GM10266 (cell line): ENCODE data around the gene IL4I1.

Source experiments
- DNase-seq: peaks from one replicate; pipeline ENCODE4 v3.0.0; 2012; ENCODE audit errors: extremely low spot score
- TF ChIP-seq, protein P1 (sequence below): IDR thresholded peaks from 2 replicates; pipeline ENCODE4 v1.5.1; 2012; ENCODE audit warnings: mild to moderate bottlenecking, low read depth; ENCODE audit not compliant: control insufficient read depth, insufficient read depth; ENCODE audit errors: missing control alignments

The IL4I1 gene

DNA sequence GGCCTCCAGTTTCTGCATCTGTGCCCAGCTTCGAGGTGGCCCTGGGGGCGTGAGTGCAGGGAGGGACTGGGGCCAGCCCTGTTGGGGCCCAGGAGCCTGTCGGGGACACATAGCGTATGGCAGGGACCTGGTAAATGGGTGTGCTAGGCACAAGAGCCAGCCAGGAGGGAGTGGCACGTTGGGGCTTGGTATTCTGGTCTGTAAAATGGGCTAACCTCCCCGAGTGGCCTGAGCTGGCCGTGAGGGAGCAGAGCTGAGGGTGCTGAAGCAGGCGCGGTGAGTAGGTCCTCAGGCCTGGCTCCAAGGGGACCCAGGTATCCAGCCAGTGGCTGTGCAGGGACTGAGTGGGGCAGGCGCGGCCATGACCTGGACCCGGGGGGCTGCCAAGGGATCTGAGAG lies 41.4 kb downstream of the IL4I1 start:
- TF ChIP-seq, protein P1, sequence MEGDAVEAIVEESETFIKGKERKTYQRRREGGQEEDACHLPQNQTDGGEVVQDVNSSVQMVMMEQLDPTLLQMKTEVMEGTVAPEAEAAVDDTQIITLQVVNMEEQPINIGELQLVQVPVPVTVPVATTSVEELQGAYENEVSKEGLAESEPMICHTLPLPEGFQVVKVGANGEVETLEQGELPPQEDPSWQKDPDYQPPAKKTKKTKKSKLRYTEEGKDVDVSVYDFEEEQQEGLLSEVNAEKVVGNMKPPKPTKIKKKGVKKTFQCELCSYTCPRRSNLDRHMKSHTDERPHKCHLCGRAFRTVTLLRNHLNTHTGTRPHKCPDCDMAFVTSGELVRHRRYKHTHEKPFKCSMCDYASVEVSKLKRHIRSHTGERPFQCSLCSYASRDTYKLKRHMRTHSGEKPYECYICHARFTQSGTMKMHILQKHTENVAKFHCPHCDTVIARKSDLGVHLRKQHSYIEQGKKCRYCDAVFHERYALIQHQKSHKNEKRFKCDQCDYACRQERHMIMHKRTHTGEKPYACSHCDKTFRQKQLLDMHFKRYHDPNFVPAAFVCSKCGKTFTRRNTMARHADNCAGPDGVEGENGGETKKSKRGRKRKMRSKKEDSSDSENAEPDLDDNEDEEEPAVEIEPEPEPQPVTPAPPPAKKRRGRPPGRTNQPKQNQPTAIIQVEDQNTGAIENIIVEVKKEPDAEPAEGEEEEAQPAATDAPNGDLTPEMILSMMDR, result no peak
- DNase-seq, result no peak

DNA sequence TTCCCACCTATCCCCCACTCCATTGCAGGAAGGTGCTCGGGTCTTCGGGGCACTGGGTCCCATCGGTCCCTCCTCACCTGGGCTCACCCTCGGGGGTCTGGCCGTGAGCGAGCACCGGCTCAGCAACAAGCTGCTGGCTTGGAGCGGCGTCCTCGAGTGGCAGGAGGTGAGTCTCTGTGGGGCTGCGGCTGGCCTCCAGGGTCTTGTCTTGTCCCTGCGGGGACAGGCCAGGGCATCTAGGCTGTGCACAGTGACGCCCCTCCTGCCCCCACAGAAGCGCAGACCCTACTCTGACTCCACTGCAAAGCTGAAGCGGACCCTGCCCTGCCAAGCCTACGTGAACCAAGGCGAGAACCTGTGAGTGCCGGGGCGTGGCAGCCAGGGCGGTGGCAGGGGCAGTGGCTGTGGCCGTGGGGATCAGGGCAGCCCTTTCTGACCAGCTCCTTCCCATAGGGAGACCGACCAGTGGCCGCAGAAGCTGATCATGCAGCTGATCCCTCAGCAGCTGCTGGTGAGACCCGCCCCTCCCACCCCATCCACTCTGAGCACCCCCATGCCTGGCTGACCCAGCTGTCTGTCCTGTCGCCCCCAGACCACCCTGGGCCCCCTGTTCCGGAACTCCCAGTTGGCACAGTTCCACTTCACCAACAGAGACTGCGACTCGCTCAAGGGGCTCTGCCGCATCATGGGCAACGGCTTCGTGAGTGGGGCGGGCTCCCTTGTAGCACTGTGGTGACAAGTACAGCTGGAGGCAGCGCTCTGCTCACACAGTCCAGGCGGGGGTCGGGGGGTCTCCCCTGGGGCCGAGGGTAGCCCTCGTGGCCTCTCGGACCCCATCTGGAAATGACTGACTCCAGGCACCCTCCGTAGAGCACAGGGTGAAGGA lies 42.1 kb downstream of the IL4I1 start:
- TF ChIP-seq, protein P1, result no peak
- DNase-seq, result no peak

DNA sequence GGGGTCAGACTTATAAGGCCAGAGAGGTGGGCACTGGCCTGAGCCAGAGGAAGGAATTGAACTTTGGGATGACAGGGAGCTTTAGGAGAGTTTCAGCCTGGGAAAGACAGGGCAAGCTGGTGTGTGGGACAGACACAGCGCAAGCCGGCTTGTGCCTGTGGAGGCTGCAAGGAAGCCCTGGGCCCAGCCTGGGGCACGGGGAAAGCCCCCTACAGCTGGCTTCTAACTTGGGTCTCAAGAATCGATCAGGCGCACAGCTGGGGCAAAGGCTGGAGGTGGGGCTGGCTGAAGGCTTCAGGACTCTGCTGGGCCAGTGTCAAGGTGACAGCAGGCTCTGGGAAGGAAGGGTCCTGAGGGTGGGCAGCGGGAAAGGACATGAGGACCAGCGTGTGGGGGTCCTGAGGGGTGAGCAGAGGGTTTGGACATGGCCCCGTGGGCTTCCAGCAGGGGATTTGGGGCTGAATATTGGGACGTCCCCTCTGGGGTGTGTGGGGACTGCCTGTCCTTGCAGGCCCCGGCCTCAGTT lies 42.8 kb downstream of the IL4I1 start:
- DNase-seq, result no peak
- TF ChIP-seq, protein P1, result no peak

GRCh38 chr19:49852631-49853126 lies 44.0 kb downstream of the IL4I1 start:
- DNase-seq, result no peak
- TF ChIP-seq, protein P1, result no peak

GRCh38 chr19:49851456-49852259 lies 45.0 kb downstream of the IL4I1 start:
- DNase-seq, result peak; percentile 70
- TF ChIP-seq, protein P1, result no peak

DNA sequence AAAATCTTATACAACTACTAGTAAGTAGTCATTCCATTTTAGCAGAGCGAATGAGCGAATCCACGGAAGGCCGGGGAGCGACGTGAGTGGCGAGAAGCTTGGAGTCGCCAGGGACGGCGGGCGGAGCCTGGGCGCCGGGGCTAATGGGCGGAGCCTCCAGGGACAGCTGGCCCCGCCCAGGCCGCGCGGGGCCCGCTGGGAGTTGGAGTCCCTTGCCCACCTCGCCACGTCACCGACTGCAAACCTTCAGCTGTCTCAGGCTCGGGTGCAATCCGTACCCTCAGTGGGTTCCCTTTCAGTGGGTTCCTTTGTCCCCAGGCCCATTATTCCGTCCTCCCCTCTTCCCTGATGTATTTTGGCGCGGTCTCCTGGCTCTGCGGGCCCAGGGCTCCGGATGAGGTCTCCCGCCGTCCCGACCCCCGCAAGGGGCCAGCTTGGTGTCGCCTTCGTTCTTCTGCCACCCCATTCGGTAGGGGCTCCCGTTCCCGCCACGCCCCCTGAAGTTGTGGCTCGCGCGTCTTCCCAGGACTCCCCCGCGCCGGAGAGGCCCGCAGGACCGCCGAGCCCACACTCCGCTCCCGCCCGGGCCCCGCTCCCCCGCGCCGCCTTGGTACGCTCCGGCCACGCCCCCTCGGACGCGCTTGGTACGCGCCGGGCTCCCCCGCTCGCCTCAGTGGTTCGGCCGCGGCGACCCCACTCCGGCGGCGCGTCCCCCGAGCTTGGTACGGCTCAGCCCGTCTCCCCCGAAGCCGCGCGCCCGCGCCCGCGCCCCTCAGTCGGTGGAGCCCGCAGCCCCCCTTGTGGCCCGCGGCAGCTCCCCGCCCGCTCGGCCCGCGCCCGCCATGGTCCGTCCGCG lies 46.0 kb downstream of the IL4I1 start, which contains the start of gene PTOV1:
PTOV1 (plus strand) TSS at position 673 of the 856 bp plus-strand sequence.
- TF ChIP-seq, protein P1, result no peak
- peak; percentile 98 for DNase-seq
